K562 (cell line): ENCODE measurements around the gene N4BP2. TPM values are rescaled to one million over a fixed set of nuclear protein-coding genes. Genes with fewer than 3 reads are reported as not detected.

Source experiments
- COPS2 ChIP-seq: fragments of 450-650 bp; conservative IDR thresholded peaks from 2 replicates; pipeline ENCODE4 v1.6.1; 2016; ENCODE audit warnings: mild to moderate bottlenecking, moderate library complexity
- CREBBP ChIP-seq: IDR thresholded peaks from one replicate; pipeline ENCODE4 v1.6.1; 2012; ENCODE audit warnings: low read depth, mild to moderate bottlenecking, control low read depth, inconsistent platforms, low read length
- DPF2 ChIP-seq: fragments of 450-650 bp; IDR thresholded peaks from 2 replicates; pipeline ENCODE4 v1.6.1; 2016
- MAZ ChIP-seq, 2 experiments: fragments of 450-650 bp in 1 of 2; sonication (generic) in 1 of 2; formaldehyde crosslinking; IDR thresholded peaks in 1 of 2; conservative IDR thresholded peaks in 1 of 2; 2 replicates each; pipeline versions ENCODE4 v1.4.0 to v1.5.0; 2020; ENCODE audit warnings: mild to moderate bottlenecking in 1 of 2, missing genetic modification reagents in 1 of 2
- NFIC ChIP-seq: fragments of 450-650 bp; IDR thresholded peaks from 2 replicates; pipeline ENCODE4 v1.6.1; 2017; ENCODE audit warnings: mild to moderate bottlenecking, inconsistent platforms
- PCBP1 ChIP-seq: fragments of 200-400 bp; formaldehyde crosslinking; IDR thresholded peaks from 2 replicates; pipeline ENCODE4 v1.6.1; 2018; ENCODE audit warnings: mild to moderate bottlenecking, low read depth, low read length; ENCODE audit not compliant: poor library complexity, severe bottlenecking
- PHF20 ChIP-seq: fragments of 450-650 bp; IDR thresholded peaks from 2 replicates; pipeline ENCODE4 v1.6.1; 2018; ENCODE audit not compliant: partially characterized antibody
- RBM17 ChIP-seq: fragments of 200-400 bp; formaldehyde crosslinking; IDR thresholded peaks from 2 replicates; pipeline ENCODE4 v1.6.1; 2017; ENCODE audit warnings: low read depth, mild to moderate bottlenecking, low read length, borderline replicate concordance
- SP1 ChIP-seq: sonication (generic); formaldehyde crosslinking; IDR thresholded peaks from 2 replicates; pipeline ENCODE4 v1.8.1; 2022; ENCODE audit warnings: mild to moderate bottlenecking, missing genetic modification reagents
- SREBF1 ChIP-seq: fragments of 150-350 bp; IDR thresholded peaks from 2 replicates; pipeline ENCODE4 v1.6.1; 2014; ENCODE audit warnings: antibody characterized with exemption, low read depth, low read length, borderline replicate concordance
- SRSF1 ChIP-seq: fragments of 200-400 bp; formaldehyde crosslinking; IDR thresholded peaks from 2 replicates; pipeline ENCODE4 v1.6.1; 2017; ENCODE audit warnings: mild to moderate bottlenecking, low read depth, low read length, moderate library complexity
- TAF15 ChIP-seq: fragments of 200-400 bp; formaldehyde crosslinking; IDR thresholded peaks from 2 replicates; pipeline ENCODE4 v1.6.1; 2017; ENCODE audit warnings: mild to moderate bottlenecking, low read depth, low read length, moderate library complexity
- TRIM24 ChIP-seq, 2 experiments: fragments of 450-650 bp; IDR thresholded peaks; 2 replicates each; pipeline ENCODE4 v1.6.1; 2016
- ZC3H8 ChIP-seq: fragments of 450-650 bp; IDR thresholded peaks from 2 replicates; pipeline ENCODE4 v1.6.1; 2017
- ZEB2 ChIP-seq: fragments of 450-650 bp; IDR thresholded peaks from 2 replicates; pipeline ENCODE4 v1.6.1; 2016
- ZNF224 ChIP-seq: sonication (generic); formaldehyde crosslinking; IDR thresholded peaks from 2 replicates; pipeline ENCODE4 v1.8.0; 2022; ENCODE audit warnings: mild to moderate bottlenecking, missing genetic modification reagents
- ZNF766 ChIP-seq: fragments of 200-800 bp; sonication (Bioruptor generic); conservative IDR thresholded peaks from 2 replicates; pipeline ENCODE4 v1.6.1; 2016; ENCODE audit warnings: missing genetic modification characterization, missing compliant biosample characterization
- polyA plus RNA-seq, 8 experiments: library from polyadenylated mRNA; depleted of rRNA in 4 of 8; stranded (reverse) in 5 of 8; unstranded in 3 of 8; fragments of >200 nt; fragmentation: Nextera tagmentation in 2 of 8; fragmentation: Illumina TruSeq in 1 of 8; extraction: Ambion mirVana in 2 of 8; extraction: Trizol in 1 of 8; gene quantifications; 2 replicates each; pipeline versions ENCODE4 v1.2.1 to v1.2.3, GENCODE V29; 2011 to 2014; ENCODE audit warnings: inconsistent platforms in 1 of 8, missing spikeins in 1 of 8
- total RNA-seq, 7 experiments: library from RNA; depleted of rRNA in 6 of 7; stranded (reverse); fragments of >200 nt in 6 of 7; fragmentation: Illumina TruSeq in 2 of 7; extraction: Trizol in 2 of 7; gene quantifications; 2 replicates each; pipeline versions ENCODE4 v1.2.1 to v1.2.3, GENCODE V29; 2011 to 2021; ENCODE audit warnings: low replicate concordance in 1 of 7
- TF ChIP-seq, protein P1 (sequence below): fragments of 250-450 bp; sonication (Bioruptor Pico); IDR thresholded peaks from 2 replicates; pipeline ENCODE4 v1.5.0; 2021
- TF ChIP-seq, protein P2 (sequence below), 3 experiments: IDR thresholded peaks in 2 of 3; conservative IDR thresholded peaks in 1 of 3; 2 replicates each; pipeline ENCODE4 v1.5.1; 2011 to 2012; ENCODE audit warnings: low read length in 3 of 3, mild to moderate bottlenecking in 3 of 3, control low read depth in 2 of 3, improper control_type of control experiment in 1 of 3, inconsistent platforms in 1 of 3, low read depth in 1 of 3, mixed read lengths in 1 of 3, moderate library complexity in 1 of 3; ENCODE audit not compliant: insufficient read depth in 2 of 3
- TF ChIP-seq, protein P3 (sequence below): fragments of 200-800 bp; sonication (Bioruptor generic); IDR thresholded peaks from 2 replicates; pipeline ENCODE4 v1.6.1; 2017; ENCODE audit warnings: missing genetic modification characterization, missing compliant biosample characterization
- TF ChIP-seq, protein P4 (sequence below): fragments of 250-450 bp; sonication (Bioruptor Pico); IDR thresholded peaks from 2 replicates; pipeline ENCODE4 v1.6.1; 2021; ENCODE audit warnings: mild to moderate bottlenecking
- TF ChIP-seq, protein P5 (sequence below): fragments of 450-650 bp; IDR thresholded peaks from one replicate; pipeline ENCODE4 v1.6.1; 2018; ENCODE audit warnings: mild to moderate bottlenecking, moderate library complexity; ENCODE audit not compliant: partially characterized antibody

The N4BP2 gene
- total and polyA plus RNA-seq, 9 of the 15 experiments (the other 6 are each of a cell fraction or from before 2014, with no cell fraction given): 2.7 to 12.6 (median 7.6) TPM

DNA sequence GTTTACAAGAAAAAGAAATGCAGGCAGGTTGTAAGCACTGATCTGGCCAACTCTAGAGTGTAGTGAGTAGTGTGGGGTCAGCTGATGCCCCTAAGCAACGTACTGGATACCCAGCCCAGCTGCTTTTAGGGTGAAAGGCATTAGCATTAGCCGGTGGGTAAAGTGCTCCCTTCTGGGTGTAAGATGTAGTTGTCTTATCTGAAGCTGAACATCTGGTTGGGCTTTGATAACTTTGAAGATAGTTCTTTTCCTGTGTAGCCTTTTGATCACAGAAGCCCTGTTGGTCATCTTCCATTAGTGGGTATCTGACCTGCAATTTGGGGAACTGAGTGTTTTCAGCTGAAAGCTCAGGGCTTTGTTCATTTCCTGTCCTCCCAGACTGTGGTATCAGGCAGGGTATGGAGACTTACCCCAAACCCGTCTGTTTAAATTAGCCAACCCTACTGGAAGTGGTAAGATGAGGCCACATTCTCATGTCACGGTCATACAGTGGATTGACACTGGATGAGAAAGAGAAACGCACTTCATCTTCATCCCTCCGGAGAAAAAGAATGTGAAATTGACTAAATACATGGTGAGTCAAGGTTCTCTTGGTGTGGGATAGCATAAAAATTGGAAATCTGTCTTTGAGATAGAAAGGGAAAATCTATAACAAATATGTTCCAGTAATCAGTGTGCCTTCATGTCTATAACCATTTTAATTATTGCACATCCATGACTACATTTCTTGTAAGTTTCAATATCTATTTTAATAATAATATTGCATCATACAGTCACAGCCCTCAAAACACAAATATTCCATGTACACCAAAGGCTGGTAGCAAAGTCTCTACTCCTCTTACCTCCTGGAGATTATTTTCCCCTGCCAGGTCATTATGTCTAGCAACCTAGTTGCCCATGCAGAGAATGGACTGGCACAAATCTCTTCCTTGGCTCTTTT lies 148.9 kb downstream of the N4BP2 start (continued):
- TF ChIP-seq, protein P1, sequence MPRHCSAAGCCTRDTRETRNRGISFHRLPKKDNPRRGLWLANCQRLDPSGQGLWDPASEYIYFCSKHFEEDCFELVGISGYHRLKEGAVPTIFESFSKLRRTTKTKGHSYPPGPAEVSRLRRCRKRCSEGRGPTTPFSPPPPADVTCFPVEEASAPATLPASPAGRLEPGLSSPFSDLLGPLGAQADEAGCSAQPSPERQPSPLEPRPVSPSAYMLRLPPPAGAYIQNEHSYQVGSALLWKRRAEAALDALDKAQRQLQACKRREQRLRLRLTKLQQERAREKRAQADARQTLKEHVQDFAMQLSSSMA (CRISPR knock-in tag): no peak
- TF ChIP-seq COPS2 (no peak), SREBF1 (no peak), RBM17 (no peak), NFIC (peak; percentile 24; the same call in 1 of the 2 replicates), SP1 (CRISPR knock-in tag) (peak; percentile 45; the same call in 1 of the 2 replicates), ZC3H8 (no peak), PHF20 (no peak), CREBBP (no peak), ZEB2 (peak; percentile 40; the same call in 1 of the 2 replicates), ZNF766 (peak; percentile 91), DPF2 (peak; percentile 90), MAZ (CRISPR knock-in tag; conservative IDR thresholded peaks at IDR 0.05 in 1 of 2, IDR thresholded peaks at IDR 0.05 in 1 of 2) (peak in 1 of 2 experiments; percentile 37; a peak in 1 of 4 replicates), TRIM24 (IDR thresholded peaks at IDR 0.05) (0 out of 4 replicates have a peak, but pooled peaks of 1 of the 2 experiments have one; percentile 9), SRSF1 (no peak), ZNF224 (CRISPR knock-in tag) (no peak), PCBP1 (no peak), TAF15 (no peak)
- TF ChIP-seq, protein P2, sequence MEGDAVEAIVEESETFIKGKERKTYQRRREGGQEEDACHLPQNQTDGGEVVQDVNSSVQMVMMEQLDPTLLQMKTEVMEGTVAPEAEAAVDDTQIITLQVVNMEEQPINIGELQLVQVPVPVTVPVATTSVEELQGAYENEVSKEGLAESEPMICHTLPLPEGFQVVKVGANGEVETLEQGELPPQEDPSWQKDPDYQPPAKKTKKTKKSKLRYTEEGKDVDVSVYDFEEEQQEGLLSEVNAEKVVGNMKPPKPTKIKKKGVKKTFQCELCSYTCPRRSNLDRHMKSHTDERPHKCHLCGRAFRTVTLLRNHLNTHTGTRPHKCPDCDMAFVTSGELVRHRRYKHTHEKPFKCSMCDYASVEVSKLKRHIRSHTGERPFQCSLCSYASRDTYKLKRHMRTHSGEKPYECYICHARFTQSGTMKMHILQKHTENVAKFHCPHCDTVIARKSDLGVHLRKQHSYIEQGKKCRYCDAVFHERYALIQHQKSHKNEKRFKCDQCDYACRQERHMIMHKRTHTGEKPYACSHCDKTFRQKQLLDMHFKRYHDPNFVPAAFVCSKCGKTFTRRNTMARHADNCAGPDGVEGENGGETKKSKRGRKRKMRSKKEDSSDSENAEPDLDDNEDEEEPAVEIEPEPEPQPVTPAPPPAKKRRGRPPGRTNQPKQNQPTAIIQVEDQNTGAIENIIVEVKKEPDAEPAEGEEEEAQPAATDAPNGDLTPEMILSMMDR (IDR thresholded peaks at IDR 0.05 in 2 of 3, conservative IDR thresholded peaks at IDR 0.05 in 1 of 3; ENCODE audit: insufficient read depth in 2 of 3, low read depth in 1 of 3, low read length in 3 of 3): no peak
- TF ChIP-seq, protein P3, sequence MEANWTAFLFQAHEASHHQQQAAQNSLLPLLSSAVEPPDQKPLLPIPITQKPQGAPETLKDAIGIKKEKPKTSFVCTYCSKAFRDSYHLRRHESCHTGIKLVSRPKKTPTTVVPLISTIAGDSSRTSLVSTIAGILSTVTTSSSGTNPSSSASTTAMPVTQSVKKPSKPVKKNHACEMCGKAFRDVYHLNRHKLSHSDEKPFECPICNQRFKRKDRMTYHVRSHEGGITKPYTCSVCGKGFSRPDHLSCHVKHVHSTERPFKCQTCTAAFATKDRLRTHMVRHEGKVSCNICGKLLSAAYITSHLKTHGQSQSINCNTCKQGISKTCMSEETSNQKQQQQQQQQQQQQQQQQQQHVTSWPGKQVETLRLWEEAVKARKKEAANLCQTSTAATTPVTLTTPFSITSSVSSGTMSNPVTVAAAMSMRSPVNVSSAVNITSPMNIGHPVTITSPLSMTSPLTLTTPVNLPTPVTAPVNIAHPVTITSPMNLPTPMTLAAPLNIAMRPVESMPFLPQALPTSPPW (CRISPR knock-in tag): peak; percentile 45; the same call in 1 of the 2 replicates
- TF ChIP-seq, protein P4, sequence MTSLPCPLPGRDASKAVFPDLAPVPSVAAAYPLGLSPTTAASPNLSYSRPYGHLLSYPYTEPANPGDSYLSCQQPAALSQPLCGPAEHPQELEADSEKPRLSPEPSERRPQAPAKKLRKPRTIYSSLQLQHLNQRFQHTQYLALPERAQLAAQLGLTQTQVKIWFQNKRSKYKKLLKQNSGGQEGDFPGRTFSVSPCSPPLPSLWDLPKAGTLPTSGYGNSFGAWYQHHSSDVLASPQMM (CRISPR knock-in tag): no peak
- TF ChIP-seq, protein P5, sequence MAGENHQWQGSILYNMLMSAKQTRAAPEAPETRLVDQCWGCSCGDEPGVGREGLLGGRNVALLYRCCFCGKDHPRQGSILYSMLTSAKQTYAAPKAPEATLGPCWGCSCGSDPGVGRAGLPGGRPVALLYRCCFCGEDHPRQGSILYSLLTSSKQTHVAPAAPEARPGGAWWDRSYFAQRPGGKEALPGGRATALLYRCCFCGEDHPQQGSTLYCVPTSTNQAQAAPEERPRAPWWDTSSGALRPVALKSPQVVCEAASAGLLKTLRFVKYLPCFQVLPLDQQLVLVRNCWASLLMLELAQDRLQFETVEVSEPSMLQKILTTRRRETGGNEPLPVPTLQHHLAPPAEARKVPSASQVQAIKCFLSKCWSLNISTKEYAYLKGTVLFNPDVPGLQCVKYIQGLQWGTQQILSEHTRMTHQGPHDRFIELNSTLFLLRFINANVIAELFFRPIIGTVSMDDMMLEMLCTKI: no peak
